RWPE2 (cell line): ENCODE results near the gene PTGFR.

Experiments used
- ATAC-seq: fragments of 200-7000 bp; cut with Tn5 transposase; 3 replicates; pipeline ENCODE4 v1.9.1; 2021; ENCODE audit warnings: low read depth
- DNase-seq: peaks from one replicate; pipeline ENCODE4 v3.0.0-alpha.2; 2020; ENCODE audit warnings: low spot score
- H3K27ac ChIP-seq: fragments of 450-650 bp; 2 replicates; pipeline ENCODE4 v1.5.1; 2017; ENCODE audit warnings: mild to moderate bottlenecking; ENCODE audit not compliant: poor library complexity, severe bottlenecking
- H3K27me3 ChIP-seq: fragments of 250-450 bp; sonication (Bioruptor Pico); 2 replicates; pipeline ENCODE4 v1.5.1; 2021; ENCODE audit warnings: mild to moderate bottlenecking, moderate library complexity; ENCODE audit not compliant: insufficient read depth, poor library complexity, severe bottlenecking
- H3K36me3 ChIP-seq: fragments of 250-450 bp; sonication (Bioruptor Pico); 2 replicates; pipeline ENCODE4 v1.5.1; 2020; ENCODE audit warnings: low read depth, mild to moderate bottlenecking, moderate library complexity
- H3K4me1 ChIP-seq: fragments of 250-450 bp; sonication (Bioruptor Pico); 2 replicates; pipeline ENCODE4 v1.5.1; 2021; ENCODE audit warnings: mild to moderate bottlenecking, moderate library complexity; ENCODE audit not compliant: insufficient read depth, poor library complexity, severe bottlenecking
- H3K4me3 ChIP-seq: fragments of 250-450 bp; sonication (Bioruptor Pico); 2 replicates; pipeline ENCODE4 v1.5.1; 2021; ENCODE audit warnings: mild to moderate bottlenecking, moderate library complexity; ENCODE audit not compliant: severe bottlenecking
- H3K9me3 ChIP-seq: fragments of 250-450 bp; sonication (Bioruptor Pico); 2 replicates; pipeline ENCODE4 v1.5.1; 2021; ENCODE audit warnings: mild to moderate bottlenecking, moderate library complexity; ENCODE audit not compliant: severe bottlenecking
- CTCF ChIP-seq: fragments of 450-650 bp; IDR thresholded peaks from one replicate; pipeline ENCODE4 v1.5.1; 2017; ENCODE audit warnings: mild to moderate bottlenecking, moderate library complexity; ENCODE audit not compliant: poor library complexity, severe bottlenecking

Gene PTGFR

GRCh38 chr1:78475888-78476610, 14.7 kb upstream of the PTGFR start:
- Histone ChIP-seq H3K9me3 (no peaks in the 10 kb centered on the region), H3K27ac (no peak overlapping the region), H3K27me3 (no peaks in the 10 kb centered on the region), H3K4me1 (peaks cover 4% of the 10 kb centered on the region), H3K4me3 (no peak overlapping the region), H3K36me3 (no peaks in the 10 kb centered on the region)
- no peak for TF ChIP-seq CTCF
- DNase-seq: no peak
- no peak for ATAC-seq

- Histone ChIP-seq H3K4me1 (no peaks in the 10 kb centered on the region), H3K9me3 (no peaks in the 10 kb centered on the region), H3K27ac (no peak overlapping the region), H3K4me3 (no peak overlapping the region), H3K27me3 (no peaks in the 10 kb centered on the region), H3K36me3 (no peaks in the 10 kb centered on the region)
- ATAC-seq: peak; percentile 40; the same call in 1 of the 3 replicates
- TF ChIP-seq CTCF: no peak
- DNase-seq: no peak
These were observed 6.9 kb upstream of the PTGFR start for GRCh38 chr1:78483903-78484302.

GRCh38 chr1:78491451-78492071, 787 bp downstream of the PTGFR start:
- no peaks in the 10 kb centered on the region for H3K27me3 ChIP-seq
- no peaks in the 10 kb centered on the region for H3K4me1 ChIP-seq
- H3K4me3 ChIP-seq: peak overlapping the region; percentile 36
- ATAC-seq: peak; percentile 63
- no peak overlapping the region for H3K27ac ChIP-seq
- H3K36me3 ChIP-seq: no peaks in the 10 kb centered on the region
- H3K9me3 ChIP-seq: no peaks in the 10 kb centered on the region
- TF ChIP-seq CTCF: no peak
- DNase-seq: no peak

- ATAC-seq (no peak), DNase-seq (no peak)
- no peak overlapping the region for H3K4me3 ChIP-seq
- no peak overlapping the region for H3K27ac ChIP-seq
- TF ChIP-seq CTCF: no peak
- H3K36me3 ChIP-seq: no peaks in the 10 kb centered on the region
- H3K27me3 ChIP-seq: no peaks in the 10 kb centered on the region
- H3K4me1 ChIP-seq: no peaks in the 10 kb centered on the region
- H3K9me3 ChIP-seq: no peaks in the 10 kb centered on the region
These were observed 1.7 kb downstream of the PTGFR start for GRCh38 chr1:78492386-78492950.

GRCh38 chr1:78493451-78493850, 2.7 kb downstream of the PTGFR start:
- Histone ChIP-seq H3K36me3 (no peaks in the 10 kb centered on the region), H3K27me3 (no peaks in the 10 kb centered on the region), H3K9me3 (no peaks in the 10 kb centered on the region), H3K4me1 (no peaks in the 10 kb centered on the region), H3K27ac (no peak overlapping the region), H3K4me3 (no peak overlapping the region)
- TF ChIP-seq CTCF: no peak
- no peak for DNase-seq
- no peak for ATAC-seq
